Skin epidermis (tissue), 12 donors: ENCODE measurements around the gene SLC35F1.
"Not testable (repeated sequence)": the region's sequence is repeated elsewhere in the genome, so short reads cannot be mapped to it uniquely, and the experiment has no call there.

Source experiments
- H3K27ac ChIP-seq, 21 experiments: fragments of 200-600 bp; sonication (generic) in 11 of 21; one replicate each; pipeline ENCODE4 v1.5.0; 2020; ENCODE audit warnings: mild to moderate bottlenecking in 3 of 21, inconsistent platforms in 2 of 21, moderate library complexity in 2 of 21
- H3K4me3 ChIP-seq, 7 experiments: fragments of 200-600 bp; sonication (generic) in 2 of 7; one replicate each; pipeline ENCODE4 v1.5.0; 2020; ENCODE audit warnings: inconsistent platforms in 2 of 7, mild to moderate bottlenecking in 2 of 7, moderate library complexity in 1 of 7

SLC35F1 gene

GRCh38 chr6:117976030-117976651 is 69.1 kb downstream of the SLC35F1 start:
- no peak overlapping the region for H3K4me3 ChIP-seq
- H3K27ac ChIP-seq = no peak overlapping the region

- no peak overlapping the region for H3K4me3 ChIP-seq
- no peak overlapping the region for H3K27ac ChIP-seq
Measured at GRCh38 chr6:117985916-117986315, 78.9 kb downstream of the SLC35F1 start.

GRCh38 chr6:117986396-117986795 is 79.3 kb downstream of the SLC35F1 start:
- no peak overlapping the region for H3K4me3 ChIP-seq
- no peak overlapping the region for H3K27ac ChIP-seq

GRCh38 chr6:117989086-117989485 is 82.0 kb downstream of the SLC35F1 start:
- no peak overlapping the region for H3K4me3 ChIP-seq
- H3K27ac ChIP-seq = no peak overlapping the region

- Histone ChIP-seq H3K27ac (no peak overlapping the region), H3K4me3 (no peak overlapping the region)
Measured at GRCh38 chr6:117990151-117990550, 83.1 kb downstream of the SLC35F1 start.

GRCh38 chr6:117992856-117993255 is 85.8 kb downstream of the SLC35F1 start:
- Histone ChIP-seq H3K4me3 (no peak overlapping the region), H3K27ac (no peak overlapping the region)

- Histone ChIP-seq H3K4me3 (no peak overlapping the region), H3K27ac (no peak overlapping the region)
Measured at GRCh38 chr6:118012944-118013343, 105.9 kb downstream of the SLC35F1 start.

- Histone ChIP-seq H3K4me3 (no peak overlapping the region), H3K27ac (no peak overlapping the region)
Measured at GRCh38 chr6:118016532-118016931, 109.5 kb downstream of the SLC35F1 start.

GRCh38 chr6:118017301-118017848 is 110.3 kb downstream of the SLC35F1 start:
- no peak overlapping the region for H3K27ac ChIP-seq
- H3K4me3 ChIP-seq = no peak overlapping the region

- H3K4me3 ChIP-seq = no peak overlapping the region
Measured at GRCh38 chr6:118023771-118024170, 116.7 kb downstream of the SLC35F1 start.

GRCh38 chr6:118029967-118030366 is 122.9 kb downstream of the SLC35F1 start:
- no peak overlapping the region for H3K27ac ChIP-seq
- H3K4me3 ChIP-seq = no peak overlapping the region

More at GRCh38 chr6:118023771-118024170, 116.7 kb downstream of the SLC35F1 start:
- H3K27ac ChIP-seq = no peak overlapping the region

GRCh38 chr6:118037479-118037878 is 130.4 kb downstream of the SLC35F1 start:
- not testable (repeated sequence) for H3K27ac ChIP-seq, H3K4me3 ChIP-seq

GRCh38 chr6:118042855-118043254 is 135.8 kb downstream of the SLC35F1 start:
- Histone ChIP-seq H3K4me3 (no peak overlapping the region), H3K27ac (no peak overlapping the region)

- H3K4me3 ChIP-seq = no peak overlapping the region
- no peak overlapping the region for H3K27ac ChIP-seq
Measured at GRCh38 chr6:118044275-118044674, 137.2 kb downstream of the SLC35F1 start.

GRCh38 chr6:118054082-118054481 is 147.0 kb downstream of the SLC35F1 start:
- Histone ChIP-seq H3K27ac (no peak overlapping the region), H3K4me3 (no peak overlapping the region)

GRCh38 chr6:118061666-118062065 is 154.6 kb downstream of the SLC35F1 start:
- Histone ChIP-seq H3K27ac (no peak overlapping the region), H3K4me3 (no peak overlapping the region)

GRCh38 chr6:118080547-118080946 is 173.5 kb downstream of the SLC35F1 start:
- H3K4me3 ChIP-seq = no peak overlapping the region

GRCh38 chr6:118083711-118084110 is 176.6 kb downstream of the SLC35F1 start:
- no peak overlapping the region for H3K27ac ChIP-seq
- no peak overlapping the region for H3K4me3 ChIP-seq

More at GRCh38 chr6:118080547-118080946, 173.5 kb downstream of the SLC35F1 start:
- H3K27ac ChIP-seq = no peak overlapping the region

GRCh38 chr6:118085665-118086064 is 178.6 kb downstream of the SLC35F1 start:
- H3K4me3 ChIP-seq = no peak overlapping the region
- no peak overlapping the region for H3K27ac ChIP-seq

GRCh38 chr6:118086159-118086558 is 179.1 kb downstream of the SLC35F1 start:
- H3K27ac ChIP-seq = no peak overlapping the region
- no peak overlapping the region for H3K4me3 ChIP-seq

- no peak overlapping the region for H3K27ac ChIP-seq
- no peak overlapping the region for H3K4me3 ChIP-seq
Measured at GRCh38 chr6:118092086-118092485, 185.0 kb downstream of the SLC35F1 start.

- Histone ChIP-seq H3K27ac (no peak overlapping the region), H3K4me3 (no peak overlapping the region)
Measured at GRCh38 chr6:118097576-118097975, 190.5 kb downstream of the SLC35F1 start.
